GM11168 (cell line): ENCODE measurements around the gene RCAN1.

Source experiments
- in situ Hi-C: fragments of 300-500 bp; cut with MboI; formaldehyde crosslinking; loops from one replicate; pipeline ENCODE4 v1.12.0; 2022; ENCODE audit warnings: low sequenced_read_pairs; ENCODE audit not compliant: unreplicated experiment

RCAN1 gene

DNA sequence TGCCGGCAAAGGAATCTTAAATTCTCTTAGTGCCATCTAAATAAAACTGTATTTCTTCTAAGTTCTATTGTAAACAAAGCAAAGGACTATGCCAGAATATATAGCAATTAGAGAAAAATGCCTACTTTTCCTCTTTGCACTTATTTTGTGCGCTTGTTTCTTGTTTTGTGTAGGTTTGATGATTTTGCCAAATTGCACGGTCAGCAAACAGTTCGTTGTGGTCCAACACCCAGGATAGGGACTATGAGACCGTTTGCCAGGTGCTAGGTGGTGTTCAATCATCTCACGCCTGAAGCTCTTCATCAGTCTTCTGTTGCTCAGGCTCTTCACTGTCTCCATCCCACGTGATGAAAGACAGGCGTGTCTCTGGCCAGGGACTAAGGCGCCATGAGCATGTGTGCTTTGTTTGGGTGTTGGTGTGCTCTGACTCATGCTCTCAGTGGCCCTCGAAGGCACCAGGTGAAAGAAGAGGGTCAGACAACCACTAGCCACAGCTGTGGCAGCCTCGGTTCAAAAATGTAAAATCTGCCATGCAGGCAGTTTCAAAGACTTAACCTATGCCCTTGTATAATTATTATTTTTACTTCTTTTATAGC is 66.0 kb downstream of the RCAN1 start:
- in situ Hi-C loops: no loop called here

GRCh38 chr21:34546542-34546941 is 68.4 kb downstream of the RCAN1 start:
- in situ Hi-C loops: no loop called here

- in situ Hi-C loops: no loop called here
Measured at GRCh38 chr21:34545079-34545884, 69.6 kb downstream of the RCAN1 start.

DNA sequence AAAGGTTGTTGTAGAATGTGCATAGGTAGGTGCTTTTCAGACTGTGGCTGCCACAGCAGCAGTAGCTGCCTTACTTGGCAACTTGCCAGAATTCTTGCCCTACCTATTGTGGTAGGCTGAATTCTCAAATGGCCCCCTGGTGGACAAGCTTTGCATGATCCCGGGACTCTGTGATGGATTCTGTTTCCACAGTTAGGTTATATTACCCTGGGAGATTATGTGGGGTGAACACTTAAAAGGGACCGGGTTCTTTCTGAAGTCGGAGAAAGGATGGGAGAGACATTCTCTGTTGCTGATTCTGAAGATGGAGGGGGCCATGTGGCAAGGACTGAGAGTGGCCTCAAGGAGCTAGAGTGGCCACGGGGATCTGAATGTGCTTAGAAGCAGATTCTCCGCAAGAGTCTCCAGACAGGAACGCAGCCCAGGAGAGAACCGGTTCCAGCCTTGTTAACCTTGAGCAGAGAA is 70.8 kb downstream of the RCAN1 start:
- in situ Hi-C loops: no loop called here

- in situ Hi-C loops: no loop called here
Measured at GRCh38 chr21:34543017-34543416, 71.9 kb downstream of the RCAN1 start.

DNA sequence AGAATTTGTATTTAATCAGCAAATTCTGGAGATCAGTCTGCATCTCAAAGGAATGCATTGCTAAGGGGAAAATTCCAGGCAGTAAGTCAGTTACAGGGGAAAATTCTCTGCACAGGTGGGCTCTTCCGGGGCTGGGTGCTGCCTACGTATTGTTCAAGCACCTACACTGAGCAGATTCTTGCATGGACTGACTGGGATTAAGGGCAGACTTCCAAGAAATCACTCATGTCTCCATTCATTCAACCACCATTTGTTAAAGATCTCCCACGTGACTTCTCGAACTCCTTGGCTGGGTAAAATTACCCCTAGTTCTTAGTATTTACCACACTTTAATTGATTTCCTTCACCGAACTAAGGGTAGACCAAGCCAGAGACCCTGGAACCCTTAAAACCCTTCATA is 74.7 kb downstream of the RCAN1 start:
- in situ Hi-C loops: no loop called here

GRCh38 chr21:34537838-34538237 is 77.1 kb downstream of the RCAN1 start:
- in situ Hi-C loops: no loop called here

DNA sequence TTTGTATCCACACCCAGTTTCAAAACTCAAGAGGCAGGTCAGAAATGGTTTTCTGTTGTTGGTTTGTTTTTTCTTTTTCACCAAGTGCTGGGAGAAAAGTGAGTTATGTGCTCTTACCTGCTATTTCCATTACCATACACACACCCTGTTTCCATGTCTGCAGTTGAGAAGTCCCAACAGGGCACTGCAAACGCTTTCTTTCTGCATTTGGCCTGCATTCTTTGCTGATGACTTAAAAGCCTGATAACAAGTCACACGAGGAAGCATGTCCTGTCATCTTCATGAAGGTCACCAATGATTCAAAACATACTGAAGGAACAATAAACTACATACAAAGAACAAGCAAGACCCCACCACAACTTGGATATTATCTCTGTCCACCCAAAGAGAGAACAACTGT is 78.1 kb downstream of the RCAN1 start:
- in situ Hi-C loops: no loop called here

DNA sequence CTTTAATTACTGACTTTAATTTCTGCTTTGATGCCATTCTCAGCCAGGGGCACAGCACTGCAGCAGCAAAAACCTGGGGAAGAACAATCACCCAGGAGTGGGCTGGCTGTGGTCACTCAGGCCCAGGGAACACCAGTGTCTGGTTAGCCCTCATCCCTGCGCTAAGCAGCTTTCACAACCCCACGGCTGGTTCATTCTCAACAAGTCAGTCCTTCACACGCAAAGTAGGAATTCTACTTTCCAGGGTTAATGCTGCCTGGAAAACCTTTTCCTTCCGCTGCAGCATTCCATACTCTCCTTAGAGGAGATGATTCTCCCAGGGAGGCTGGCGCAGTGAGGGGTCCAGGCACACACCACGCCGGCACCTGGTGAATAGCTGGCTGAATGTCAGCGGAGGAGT is 78.6 kb downstream of the RCAN1 start:
- in situ Hi-C loops: no loop called here

DNA sequence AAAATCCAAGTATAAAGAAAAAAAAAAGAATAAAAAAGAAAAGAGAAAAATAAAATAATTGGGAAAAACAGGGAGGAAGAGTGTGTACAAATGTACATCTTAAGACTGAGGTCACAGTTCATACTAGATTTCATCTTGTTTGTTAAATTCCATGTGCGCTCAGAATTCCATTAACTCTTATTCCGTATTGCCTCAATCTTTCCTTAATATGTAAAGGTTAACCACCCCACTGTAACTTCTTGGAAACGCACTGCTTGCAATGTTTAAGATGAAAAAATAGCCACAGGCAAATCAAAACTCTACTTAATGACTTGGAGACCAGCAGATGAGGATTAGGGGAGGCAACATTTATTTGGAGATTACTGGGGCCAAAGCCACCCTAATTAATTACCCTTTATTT is 79.0 kb downstream of the RCAN1 start:
- in situ Hi-C loops: no loop called here

GRCh38 chr21:34534522-34534921 is 80.4 kb downstream of the RCAN1 start:
- in situ Hi-C loops: no loop called here

DNA sequence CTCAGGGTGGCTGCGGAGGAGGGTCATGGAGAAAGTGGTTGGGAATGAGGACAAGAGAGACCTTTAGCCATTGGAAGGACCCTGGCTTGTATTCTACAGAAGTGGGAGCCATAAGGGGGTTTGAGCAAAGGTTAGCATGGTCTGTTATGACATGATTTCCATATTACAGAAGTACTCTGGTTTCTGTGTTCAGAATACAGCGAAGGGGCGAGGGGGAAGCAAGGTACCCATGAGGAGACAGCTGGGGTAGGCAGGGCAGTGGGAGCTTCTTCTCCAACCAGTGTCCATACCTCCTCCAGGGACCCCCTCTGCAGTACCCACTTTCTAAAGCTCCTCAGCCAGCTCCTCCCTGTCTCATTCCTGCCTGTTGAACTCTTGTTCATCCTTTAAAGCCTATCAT is 81.0 kb downstream of the RCAN1 start:
- in situ Hi-C loops: no loop called here

DNA sequence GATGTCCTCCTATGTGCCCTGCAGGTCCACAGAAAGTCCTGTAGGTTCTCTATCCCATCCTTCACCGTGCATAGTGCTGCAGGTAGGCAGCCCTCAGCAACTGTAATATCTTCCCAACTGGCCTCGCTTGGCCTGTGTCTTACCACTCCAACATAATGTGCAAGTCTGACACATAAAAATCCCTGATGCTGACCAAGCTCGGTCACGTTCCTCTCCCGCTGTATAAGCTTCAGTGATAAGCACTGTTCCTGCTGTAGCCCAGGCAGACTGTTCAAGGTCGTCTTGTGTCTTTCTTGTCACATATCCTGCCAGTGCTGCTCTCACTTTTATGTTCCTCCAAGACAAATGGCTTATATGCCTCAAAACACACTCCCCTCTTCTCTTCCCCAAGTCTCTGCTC is 83.5 kb downstream of the RCAN1 start:
- in situ Hi-C loops: no loop called here

GRCh38 chr21:34530261-34530660 is 84.7 kb downstream of the RCAN1 start:
- in situ Hi-C loops: no loop called here

DNA sequence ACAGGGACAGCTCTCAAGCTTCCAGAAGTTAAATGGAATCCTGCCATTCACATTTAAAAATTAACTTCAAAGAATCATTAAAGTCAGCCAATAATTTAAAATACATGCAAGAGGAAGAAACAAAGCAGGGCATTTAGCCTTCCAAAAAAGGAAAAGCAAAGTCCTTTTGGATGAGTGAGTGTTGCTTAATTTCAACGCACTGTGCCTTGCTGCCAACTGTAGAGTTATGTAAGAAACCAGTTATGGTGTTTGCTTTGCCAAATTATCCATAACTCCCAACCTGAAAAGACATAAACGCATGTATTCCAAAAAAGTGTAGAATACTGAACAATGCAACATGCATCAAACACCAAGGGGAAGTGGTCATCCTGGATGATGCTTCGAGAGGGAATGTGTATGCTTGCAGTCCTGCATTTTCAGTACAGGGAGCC is 86.8 kb downstream of the RCAN1 start:
- in situ Hi-C loops: loop anchor here (5.0 kb wide), 1 partner anchor 34 kb away; no protein-coding TSS in a partner anchor

- in situ Hi-C loops: loop anchor here (5.0 kb wide), 1 partner anchor 36 kb away; no protein-coding TSS in a partner anchor
Measured at GRCh38 chr21:34526618-34527290, 88.2 kb downstream of the RCAN1 start.

DNA sequence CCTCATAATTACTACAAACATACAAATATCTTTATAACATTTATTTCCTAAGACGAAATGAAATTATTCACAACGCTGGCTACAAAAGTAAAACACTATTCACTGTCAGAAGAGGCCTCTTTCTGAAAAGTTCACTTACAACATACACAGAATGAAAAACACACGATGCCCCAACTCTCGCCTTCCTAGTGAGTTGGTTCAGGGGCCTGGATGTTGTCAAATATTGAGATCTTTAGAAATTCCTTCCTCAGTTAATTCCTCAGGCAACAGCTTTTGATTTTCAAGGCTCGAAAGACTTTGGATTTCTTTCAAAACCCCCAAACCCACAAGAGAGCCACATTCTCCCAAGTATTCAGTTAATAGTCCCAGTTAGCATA is 88.7 kb downstream of the RCAN1 start:
- in situ Hi-C loops: loop anchor here (5.0 kb wide), 1 partner anchor 36 kb away; no protein-coding TSS in a partner anchor

DNA sequence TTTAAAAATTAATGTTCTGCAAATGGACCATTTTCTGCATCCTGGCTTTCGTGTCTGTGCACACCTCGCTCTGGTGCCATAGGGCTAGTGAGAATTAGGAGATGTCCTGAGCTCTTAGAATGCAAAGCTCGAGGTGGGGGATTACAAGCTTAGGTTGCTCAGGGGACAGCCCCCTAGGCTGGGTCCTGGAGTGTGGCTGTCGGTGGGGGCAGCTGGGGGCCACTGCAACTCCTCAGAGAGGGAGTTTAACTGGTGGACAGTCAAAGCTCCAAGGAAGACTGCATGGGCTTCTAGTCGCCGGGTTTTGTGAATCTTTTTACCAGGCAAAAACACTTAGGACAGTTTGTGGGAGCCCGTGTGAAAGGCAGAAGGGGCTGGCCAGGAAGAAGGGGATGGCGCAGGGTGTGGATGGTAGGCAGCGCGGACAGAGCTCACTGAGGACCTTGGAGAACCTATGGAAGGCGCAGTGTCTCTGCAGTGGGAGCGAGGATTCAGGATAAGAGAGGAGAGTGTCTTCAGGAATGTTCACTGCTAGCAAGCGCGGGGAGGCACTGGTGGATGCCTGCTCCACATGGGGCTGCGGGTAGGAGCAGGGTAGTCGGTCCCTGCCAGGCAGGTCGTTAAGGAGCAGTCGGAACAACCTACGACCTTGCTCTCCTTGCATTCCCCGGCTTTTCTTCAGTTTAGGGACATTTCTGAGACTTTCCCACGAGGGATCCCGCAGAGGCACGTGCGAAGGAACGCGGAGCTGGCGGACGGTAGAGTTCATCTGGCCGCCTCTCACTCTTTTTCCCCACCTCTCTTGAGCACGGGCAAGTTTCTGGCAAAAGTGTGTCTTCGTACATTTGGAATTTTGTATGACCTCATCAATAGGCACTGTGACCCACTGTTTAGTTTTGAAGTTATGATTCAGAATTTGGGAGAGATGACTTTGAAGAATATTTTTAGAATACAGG is 90.0 kb downstream of the RCAN1 start:
- in situ Hi-C loops: loop anchor here (5.0 kb wide), 1 partner anchor 37 kb away; no protein-coding TSS in a partner anchor

- in situ Hi-C loops: no loop called here
Measured at GRCh38 chr21:34523019-34523555, 91.8 kb downstream of the RCAN1 start.

GRCh38 chr21:34522284-34522683 is 92.6 kb downstream of the RCAN1 start:
- in situ Hi-C loops: no loop called here
